Measurements from ENCODE around the gene THADA. TPM values are rescaled to one million over a fixed set of nuclear protein-coding genes. Genes with fewer than 3 reads are reported as not detected.

The THADA gene
- total RNA-seq, 1 experiment from 2014 or later, result 20.1 TPM

DNA sequence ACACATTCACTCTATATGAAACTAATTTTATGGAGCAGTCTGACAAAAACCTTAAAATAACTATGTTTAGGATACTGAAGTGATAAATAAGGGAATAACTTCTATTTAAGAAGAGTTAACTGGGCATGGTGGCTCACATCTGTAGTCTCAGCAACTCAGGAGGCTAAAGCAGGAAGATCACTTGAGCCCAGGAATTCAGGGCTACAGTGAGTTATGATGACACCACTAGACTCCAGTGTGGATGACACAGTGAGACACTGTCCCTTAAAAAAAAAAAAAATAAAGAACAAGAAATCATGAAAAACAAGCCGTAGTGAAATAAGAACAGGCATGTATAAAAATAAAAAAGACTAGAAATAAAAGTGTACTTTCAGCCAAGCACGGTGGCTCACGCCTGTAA, 82.0 kb downstream of the THADA start:
- no peak overlapping the region for H3K18ac ChIP-seq (ENCODE audit: insufficient read length, low read depth, low read length)
- H4K8ac ChIP-seq (replicated peaks; ENCODE audit: insufficient read length, low read depth, low read length), result no peak overlapping the region
- H3K27ac ChIP-seq (ENCODE audit: insufficient read length, low read depth, low read length), result no peak overlapping the region
- no peaks in the 10 kb centered on the region for H3K79me1 ChIP-seq (ENCODE audit: insufficient read depth, low read depth, low read length, poor library complexity, severe bottlenecking)
- H3K9me3 ChIP-seq (ENCODE audit: control insufficient read depth, low read depth, low read length), result no peaks in the 10 kb centered on the region
- no peak overlapping the region for H3K14ac ChIP-seq (ENCODE audit: insufficient read depth, low read length)
- no peak overlapping the region for H3K23ac ChIP-seq (ENCODE audit: insufficient read length, low read depth, low read length)
- no peaks in the 10 kb centered on the region for H3K79me2 ChIP-seq (ENCODE audit: insufficient read depth, low read length)
- no peak overlapping the region for H2BK15ac ChIP-seq (ENCODE audit: low read depth, low read length)
- H4K91ac ChIP-seq (ENCODE audit: insufficient read length, low read depth, low read length), result no peak overlapping the region
- H3K27me3 ChIP-seq (ENCODE audit: insufficient read depth, low read length), result no peaks in the 10 kb centered on the region
- no peak overlapping the region for H4K5ac ChIP-seq (ENCODE audit: insufficient read length, low read depth, low read length)
- WGBS (ENCODE audit: extremely low coverage, insufficient read length, low lambda C conversion rate), result no CpG with 5 or more reads among the region's 3 CpGs
- no peak overlapping the region for H2BK12ac ChIP-seq (ENCODE audit: insufficient read length, low read depth, low read length)
- no peak overlapping the region for H3K4ac ChIP-seq (ENCODE audit: low read depth, low read length)
- peaks cover 5 to 9% of the 10 kb centered on the region in 2 experiments; a peak in 3 of 4 replicates for H3K4me1 Mint-ChIP-seq
- H3K56ac ChIP-seq (ENCODE audit: insufficient read length, low read depth, low read length), result no peak overlapping the region
- H3K4me2 ChIP-seq (ENCODE audit: insufficient read depth, insufficient read length, low read length), result no peak overlapping the region
- no peak overlapping the region for H3T11ph ChIP-seq (ENCODE audit: low read length)
- H2AK5ac ChIP-seq (ENCODE audit: insufficient read length, low read length), result no peak overlapping the region
- H2BK20ac ChIP-seq (ENCODE audit: low read depth, low read length, poor library complexity, severe bottlenecking), result no peak overlapping the region
- H4K20me1 ChIP-seq (ENCODE audit: control insufficient read depth, insufficient read depth, insufficient read length), result no peaks in the 10 kb centered on the region
- H3K4me1 ChIP-seq (ENCODE audit: insufficient read depth, low read length), result no peaks in the 10 kb centered on the region
- TF ChIP-seq, protein P1, sequence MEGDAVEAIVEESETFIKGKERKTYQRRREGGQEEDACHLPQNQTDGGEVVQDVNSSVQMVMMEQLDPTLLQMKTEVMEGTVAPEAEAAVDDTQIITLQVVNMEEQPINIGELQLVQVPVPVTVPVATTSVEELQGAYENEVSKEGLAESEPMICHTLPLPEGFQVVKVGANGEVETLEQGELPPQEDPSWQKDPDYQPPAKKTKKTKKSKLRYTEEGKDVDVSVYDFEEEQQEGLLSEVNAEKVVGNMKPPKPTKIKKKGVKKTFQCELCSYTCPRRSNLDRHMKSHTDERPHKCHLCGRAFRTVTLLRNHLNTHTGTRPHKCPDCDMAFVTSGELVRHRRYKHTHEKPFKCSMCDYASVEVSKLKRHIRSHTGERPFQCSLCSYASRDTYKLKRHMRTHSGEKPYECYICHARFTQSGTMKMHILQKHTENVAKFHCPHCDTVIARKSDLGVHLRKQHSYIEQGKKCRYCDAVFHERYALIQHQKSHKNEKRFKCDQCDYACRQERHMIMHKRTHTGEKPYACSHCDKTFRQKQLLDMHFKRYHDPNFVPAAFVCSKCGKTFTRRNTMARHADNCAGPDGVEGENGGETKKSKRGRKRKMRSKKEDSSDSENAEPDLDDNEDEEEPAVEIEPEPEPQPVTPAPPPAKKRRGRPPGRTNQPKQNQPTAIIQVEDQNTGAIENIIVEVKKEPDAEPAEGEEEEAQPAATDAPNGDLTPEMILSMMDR (conservative IDR thresholded peaks at IDR 0.05), result no peak
- H3K9me3 Mint-ChIP-seq, result no peaks in the 10 kb centered on the region
- H3K36me3 Mint-ChIP-seq (ENCODE audit: insufficient read depth in 1 of 3, low read depth in 3 of 3), result peaks cover 0 to 8% (median 8%) of the 10 kb centered on the region in 3 experiments; a peak in 4 of 7 replicates
- H3K27ac Mint-ChIP-seq, result peak overlapping the region in 1 of 3 experiments; percentile 52; a peak in 1 of 7 replicates
- H2AFZ ChIP-seq (ENCODE audit: low read length), result no peak overlapping the region
- no peak overlapping the region for H2BK120ac ChIP-seq (ENCODE audit: low read depth, low read length, poor library complexity, severe bottlenecking)
- H2BK5ac ChIP-seq (ENCODE audit: insufficient read length, low read length), result no peak overlapping the region
- H3K27me3 Mint-ChIP-seq (ENCODE audit: low read depth), result no peaks in the 10 kb centered on the region
- H3K9ac ChIP-seq (ENCODE audit: extremely low read depth, insufficient read length, low read length), result no peak overlapping the region
- no peaks in the 10 kb centered on the region for H3K23me2 ChIP-seq (ENCODE audit: insufficient read length, low read depth, low read length, poor library complexity, severe bottlenecking)
- DNase-seq, result no peak
- H3K4me3 Mint-ChIP-seq, result no peak overlapping the region

Measured in H9 (cell line).